Endometrium (tissue), 2 donors: ENCODE data around the gene ZNF783.
"Not testable (repeated sequence)": the region's sequence is repeated elsewhere in the genome, so short reads cannot be mapped to it uniquely, and the experiment has no call there.

Source experiments
- FAIRE-seq: peaks from 2 replicates; lab custom pipeline; 2012; peaks lifted over from hg19 to GRCh38; lab: Jason Lieb, UNC
- donor health status: control.
- donor health status: control.

The ZNF783 gene

GRCh38 chr7:149261829-149262617 lies at the start of gene ZNF783:
TSS of gene ZNF783 (plus strand) at chr7:149262196. CDS start at chr7:149262334, 138 bp downstream.
- no peak for FAIRE-seq

GRCh38 chr7:149214020-149214720 lies 47.8 kb upstream of the ZNF783 start:
- FAIRE-seq = no peak

- no peak for FAIRE-seq
These were observed 45.6 kb upstream of the ZNF783 start for GRCh38 chr7:149216402-149216801.

- FAIRE-seq = no peak
These were observed 44.4 kb upstream of the ZNF783 start for GRCh38 chr7:149217570-149217969.

GRCh38 chr7:149218469-149219420 lies 43.3 kb upstream of the ZNF783 start:
- no peak for FAIRE-seq

- no peak for FAIRE-seq
These were observed 41.5 kb upstream of the ZNF783 start for GRCh38 chr7:149220534-149220933.

- no peak for FAIRE-seq
These were observed 38.8 kb upstream of the ZNF783 start for GRCh38 chr7:149223176-149223575.

- FAIRE-seq = no peak
These were observed 38.2 kb upstream of the ZNF783 start for GRCh38 chr7:149223761-149224160.

- FAIRE-seq = no peak
These were observed 37.6 kb upstream of the ZNF783 start for GRCh38 chr7:149224352-149224751.

- no peak for FAIRE-seq
These were observed 36.9 kb upstream of the ZNF783 start for GRCh38 chr7:149225106-149225505.

- FAIRE-seq = no peak
These were observed 36.3 kb upstream of the ZNF783 start for GRCh38 chr7:149225656-149226055.

GRCh38 chr7:149226366-149226765 lies 35.6 kb upstream of the ZNF783 start:
- not testable (repeated sequence) for FAIRE-seq

GRCh38 chr7:149226840-149227494 lies 35.0 kb upstream of the ZNF783 start:
- FAIRE-seq = no peak

- FAIRE-seq = no peak
These were observed 33.0 kb upstream of the ZNF783 start for GRCh38 chr7:149228831-149229471.

- FAIRE-seq = no peak
These were observed 32.5 kb upstream of the ZNF783 start for GRCh38 chr7:149229526-149229925.

GRCh38 chr7:149232362-149232761 lies 29.6 kb upstream of the ZNF783 start:
- no peak for FAIRE-seq

- FAIRE-seq = not testable (repeated sequence)
These were observed 28.3 kb upstream of the ZNF783 start for GRCh38 chr7:149233655-149234204.

GRCh38 chr7:149237502-149237901 lies 24.5 kb upstream of the ZNF783 start:
- no peak for FAIRE-seq

- FAIRE-seq = no peak
These were observed 23.9 kb upstream of the ZNF783 start for GRCh38 chr7:149238051-149238450.

- no peak for FAIRE-seq
These were observed 22.5 kb upstream of the ZNF783 start, which contains the start of gene ZNF212 for GRCh38 chr7:149239345-149240143. TSS of gene ZNF212 (plus strand) at chr7:149239651. CDS start at chr7:149239779, 128 bp downstream.
